ENCODE results near the gene PPFIA1.

The PPFIA1 gene

DNA sequence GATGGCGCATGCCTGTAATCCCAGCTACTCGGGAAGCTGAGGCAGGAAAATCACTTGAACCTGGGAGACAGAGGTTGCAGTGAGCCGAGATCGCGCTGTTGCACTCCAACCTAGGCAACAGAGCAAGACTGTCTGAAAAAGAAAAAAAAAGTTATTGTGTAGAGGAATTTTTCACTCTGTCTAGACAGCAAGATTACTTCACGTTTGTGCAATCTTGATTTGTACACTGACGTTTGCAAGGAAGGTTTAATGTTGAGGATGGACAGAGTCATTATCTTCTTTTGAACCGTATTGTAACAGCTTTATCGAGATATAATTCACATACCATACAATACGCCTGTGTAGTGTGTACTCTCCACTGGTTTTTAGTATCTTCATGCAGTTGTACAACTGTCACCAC lies 131.5 kb downstream of the PPFIA1 start:
- ATAC-seq (ENCODE audit: low read depth) (no peak), DNase-seq (ENCODE audit: low spot score) (no peak)
- Histone ChIP-seq H3K27me3 (ENCODE audit: insufficient read depth, poor library complexity, severe bottlenecking) (no peaks in the 10 kb centered on the region), H3K36me3 (ENCODE audit: low read depth) (peaks cover 57% of the 10 kb centered on the region), H3K9me3 (ENCODE audit: severe bottlenecking) (no peaks in the 10 kb centered on the region), H3K4me1 (ENCODE audit: insufficient read depth, poor library complexity, severe bottlenecking) (peaks cover 16% of the 10 kb centered on the region), H3K4me3 (ENCODE audit: severe bottlenecking) (no peak overlapping the region), H3K27ac (ENCODE audit: poor library complexity, severe bottlenecking) (no peak overlapping the region)
- TF ChIP-seq, protein P1, sequence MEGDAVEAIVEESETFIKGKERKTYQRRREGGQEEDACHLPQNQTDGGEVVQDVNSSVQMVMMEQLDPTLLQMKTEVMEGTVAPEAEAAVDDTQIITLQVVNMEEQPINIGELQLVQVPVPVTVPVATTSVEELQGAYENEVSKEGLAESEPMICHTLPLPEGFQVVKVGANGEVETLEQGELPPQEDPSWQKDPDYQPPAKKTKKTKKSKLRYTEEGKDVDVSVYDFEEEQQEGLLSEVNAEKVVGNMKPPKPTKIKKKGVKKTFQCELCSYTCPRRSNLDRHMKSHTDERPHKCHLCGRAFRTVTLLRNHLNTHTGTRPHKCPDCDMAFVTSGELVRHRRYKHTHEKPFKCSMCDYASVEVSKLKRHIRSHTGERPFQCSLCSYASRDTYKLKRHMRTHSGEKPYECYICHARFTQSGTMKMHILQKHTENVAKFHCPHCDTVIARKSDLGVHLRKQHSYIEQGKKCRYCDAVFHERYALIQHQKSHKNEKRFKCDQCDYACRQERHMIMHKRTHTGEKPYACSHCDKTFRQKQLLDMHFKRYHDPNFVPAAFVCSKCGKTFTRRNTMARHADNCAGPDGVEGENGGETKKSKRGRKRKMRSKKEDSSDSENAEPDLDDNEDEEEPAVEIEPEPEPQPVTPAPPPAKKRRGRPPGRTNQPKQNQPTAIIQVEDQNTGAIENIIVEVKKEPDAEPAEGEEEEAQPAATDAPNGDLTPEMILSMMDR (IDR thresholded peaks at IDR 0.05; ENCODE audit: poor library complexity, severe bottlenecking) = no peak

DNA sequence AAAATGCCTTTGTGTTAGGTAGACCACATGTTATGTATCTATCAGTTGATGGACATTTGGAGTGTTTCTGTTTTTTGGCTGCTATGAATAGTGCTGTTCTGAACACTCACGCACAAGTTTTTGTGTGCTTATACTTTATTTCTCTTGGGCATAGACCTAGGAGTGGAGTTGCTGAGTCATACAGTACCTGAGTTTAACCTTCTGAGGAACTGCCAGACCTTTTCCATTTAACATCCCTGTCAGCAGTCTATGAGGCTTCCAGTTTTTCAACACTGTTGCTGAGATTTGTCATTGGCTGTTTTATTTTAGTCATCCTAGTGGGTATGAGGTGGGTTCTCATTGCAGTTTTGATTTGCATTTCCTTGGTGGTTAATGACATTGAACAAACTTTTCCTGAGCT lies 132.2 kb downstream of the PPFIA1 start:
- DNase-seq (ENCODE audit: low spot score) (no peak), ATAC-seq (ENCODE audit: low read depth) (no peak)
- Histone ChIP-seq H3K9me3 (ENCODE audit: severe bottlenecking) (no peaks in the 10 kb centered on the region), H3K4me1 (ENCODE audit: insufficient read depth, poor library complexity, severe bottlenecking) (peaks cover 13% of the 10 kb centered on the region), H3K27ac (ENCODE audit: poor library complexity, severe bottlenecking) (no peak overlapping the region), H3K36me3 (ENCODE audit: low read depth) (peaks cover 64% of the 10 kb centered on the region), H3K27me3 (ENCODE audit: insufficient read depth, poor library complexity, severe bottlenecking) (no peaks in the 10 kb centered on the region), H3K4me3 (ENCODE audit: severe bottlenecking) (no peak overlapping the region)
- TF ChIP-seq, protein P1 (IDR thresholded peaks at IDR 0.05; ENCODE audit: poor library complexity, severe bottlenecking) = no peak

DNA sequence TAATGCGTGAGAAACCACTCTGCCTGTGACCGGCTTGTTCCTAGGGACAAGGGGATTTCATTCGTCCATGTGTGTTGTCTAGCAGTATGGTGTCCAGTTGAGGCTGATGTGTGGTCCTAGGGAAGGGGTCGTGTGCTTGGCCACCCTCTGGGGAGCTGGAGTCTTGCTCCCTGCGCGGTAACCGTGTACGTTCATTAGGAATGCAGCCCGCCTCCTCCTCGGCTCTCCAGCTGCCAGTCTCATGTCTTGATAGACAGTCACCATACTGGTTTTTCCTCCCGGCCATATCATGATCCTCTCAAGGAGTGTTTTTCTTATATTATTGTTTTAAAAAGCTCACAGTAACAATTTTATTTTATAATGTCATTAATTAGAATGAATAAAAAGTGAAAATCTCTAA lies 133.8 kb downstream of the PPFIA1 start:
- Histone ChIP-seq H3K4me1 (ENCODE audit: insufficient read depth, poor library complexity, severe bottlenecking) (peaks cover 13% of the 10 kb centered on the region), H3K27ac (ENCODE audit: poor library complexity, severe bottlenecking) (no peak overlapping the region), H3K27me3 (ENCODE audit: insufficient read depth, poor library complexity, severe bottlenecking) (no peaks in the 10 kb centered on the region), H3K36me3 (ENCODE audit: low read depth) (peaks cover 80% of the 10 kb centered on the region), H3K4me3 (ENCODE audit: severe bottlenecking) (no peak overlapping the region), H3K9me3 (ENCODE audit: severe bottlenecking) (no peaks in the 10 kb centered on the region)
- TF ChIP-seq, protein P1 (IDR thresholded peaks at IDR 0.05; ENCODE audit: poor library complexity, severe bottlenecking) = no peak
- no peak for DNase-seq (ENCODE audit: low spot score)
- no peak for ATAC-seq (ENCODE audit: low read depth)

DNA sequence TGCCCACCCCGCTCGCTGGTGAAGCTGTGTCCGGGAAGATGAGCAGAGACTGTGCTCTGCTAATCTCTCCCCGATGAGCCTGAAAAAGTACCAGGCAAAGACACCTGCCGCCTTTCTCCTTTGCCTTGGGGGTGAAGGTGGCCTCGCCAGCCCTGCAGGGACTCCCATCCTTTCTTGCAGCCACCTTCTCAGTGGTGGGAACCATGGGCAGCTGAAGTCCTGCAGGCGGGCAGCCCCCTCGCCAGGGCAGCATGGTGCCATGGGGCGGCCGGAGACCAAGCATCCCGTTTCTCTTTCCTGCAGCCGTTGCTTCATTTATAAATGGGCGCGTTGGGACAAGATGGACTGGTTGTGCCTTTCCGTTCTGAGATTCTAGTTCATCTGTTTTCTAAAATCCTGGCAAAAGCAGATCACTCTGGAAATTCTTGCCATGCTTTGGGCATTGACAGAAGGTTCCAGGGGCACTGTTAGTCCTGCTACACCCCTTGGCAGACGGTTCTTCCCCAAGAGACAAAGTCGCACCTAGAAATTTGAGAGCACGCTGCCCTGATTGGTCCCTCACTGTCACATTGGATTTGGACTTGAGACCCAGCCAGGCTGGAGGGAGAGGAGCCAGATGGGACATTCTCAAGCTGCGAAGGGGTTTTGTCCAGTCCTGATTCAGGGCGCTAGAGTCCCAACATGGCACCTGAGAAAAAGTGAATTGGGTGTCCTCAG lies 135.3 kb downstream of the PPFIA1 start:
- peaks cover 86% of the 10 kb centered on the region for H3K36me3 ChIP-seq (ENCODE audit: low read depth)
- TF ChIP-seq, protein P1 (IDR thresholded peaks at IDR 0.05; ENCODE audit: poor library complexity, severe bottlenecking) = no peak
- peaks cover 4% of the 10 kb centered on the region for H3K4me1 ChIP-seq (ENCODE audit: insufficient read depth, poor library complexity, severe bottlenecking)
- no peaks in the 10 kb centered on the region for H3K9me3 ChIP-seq (ENCODE audit: severe bottlenecking)
- ATAC-seq (ENCODE audit: low read depth) (no peak), DNase-seq (ENCODE audit: low spot score) (no peak)
- H3K4me3 ChIP-seq (ENCODE audit: severe bottlenecking) = no peak overlapping the region
- H3K27me3 ChIP-seq (ENCODE audit: insufficient read depth, poor library complexity, severe bottlenecking) = no peaks in the 10 kb centered on the region
- H3K27ac ChIP-seq (ENCODE audit: poor library complexity, severe bottlenecking) = no peak overlapping the region

DNA sequence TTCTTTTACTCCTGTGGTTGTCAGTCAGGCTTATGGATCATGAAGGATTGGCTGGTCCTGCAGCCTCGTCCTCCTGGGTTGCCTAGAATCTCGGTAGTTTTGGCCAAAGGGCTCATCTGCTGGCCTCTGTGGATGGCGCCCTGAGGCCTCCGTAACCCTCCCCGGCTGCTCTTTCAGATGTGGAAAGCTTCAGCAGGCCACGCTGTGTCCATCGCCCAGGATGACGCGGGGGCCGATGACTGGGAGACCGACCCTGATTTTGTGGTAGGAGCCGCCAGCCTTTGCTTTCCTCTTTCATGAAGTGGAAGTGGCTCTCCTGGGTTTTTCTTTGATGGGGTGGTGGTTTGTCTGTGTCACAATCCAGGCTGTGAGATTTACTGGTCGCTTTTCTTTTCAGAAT lies 136.6 kb downstream of the PPFIA1 start:
- peaks cover 3% of the 10 kb centered on the region for H3K4me1 ChIP-seq (ENCODE audit: insufficient read depth, poor library complexity, severe bottlenecking)
- H3K9me3 ChIP-seq (ENCODE audit: severe bottlenecking) = no peaks in the 10 kb centered on the region
- peaks cover 88% of the 10 kb centered on the region for H3K36me3 ChIP-seq (ENCODE audit: low read depth)
- DNase-seq (ENCODE audit: low spot score) (no peak), ATAC-seq (ENCODE audit: low read depth) (no peak)
- H3K27ac ChIP-seq (ENCODE audit: poor library complexity, severe bottlenecking) = no peak overlapping the region
- TF ChIP-seq, protein P1 (IDR thresholded peaks at IDR 0.05; ENCODE audit: poor library complexity, severe bottlenecking) = no peak
- no peaks in the 10 kb centered on the region for H3K27me3 ChIP-seq (ENCODE audit: insufficient read depth, poor library complexity, severe bottlenecking)
- H3K4me3 ChIP-seq (ENCODE audit: severe bottlenecking) = no peak overlapping the region

Measured in RWPE2 (cell line).